GM19468 (cell line): ENCODE measurements around the gene HBS1L.
A peak's percentile ranks its signal among the peaks of the same experiment; 100 is the strongest.

Experiments
- ATAC-seq: cut with Tn5 transposase; IDR thresholded peaks from one replicate; pipeline ENCODE4 v1.9.1; 2021; ENCODE audit warnings: mild to moderate bottlenecking, moderate library complexity, moderate number of reproducible peaks; ENCODE audit not compliant: unreplicated experiment; ENCODE audit errors: extremely low read depth

HBS1L gene

DNA sequence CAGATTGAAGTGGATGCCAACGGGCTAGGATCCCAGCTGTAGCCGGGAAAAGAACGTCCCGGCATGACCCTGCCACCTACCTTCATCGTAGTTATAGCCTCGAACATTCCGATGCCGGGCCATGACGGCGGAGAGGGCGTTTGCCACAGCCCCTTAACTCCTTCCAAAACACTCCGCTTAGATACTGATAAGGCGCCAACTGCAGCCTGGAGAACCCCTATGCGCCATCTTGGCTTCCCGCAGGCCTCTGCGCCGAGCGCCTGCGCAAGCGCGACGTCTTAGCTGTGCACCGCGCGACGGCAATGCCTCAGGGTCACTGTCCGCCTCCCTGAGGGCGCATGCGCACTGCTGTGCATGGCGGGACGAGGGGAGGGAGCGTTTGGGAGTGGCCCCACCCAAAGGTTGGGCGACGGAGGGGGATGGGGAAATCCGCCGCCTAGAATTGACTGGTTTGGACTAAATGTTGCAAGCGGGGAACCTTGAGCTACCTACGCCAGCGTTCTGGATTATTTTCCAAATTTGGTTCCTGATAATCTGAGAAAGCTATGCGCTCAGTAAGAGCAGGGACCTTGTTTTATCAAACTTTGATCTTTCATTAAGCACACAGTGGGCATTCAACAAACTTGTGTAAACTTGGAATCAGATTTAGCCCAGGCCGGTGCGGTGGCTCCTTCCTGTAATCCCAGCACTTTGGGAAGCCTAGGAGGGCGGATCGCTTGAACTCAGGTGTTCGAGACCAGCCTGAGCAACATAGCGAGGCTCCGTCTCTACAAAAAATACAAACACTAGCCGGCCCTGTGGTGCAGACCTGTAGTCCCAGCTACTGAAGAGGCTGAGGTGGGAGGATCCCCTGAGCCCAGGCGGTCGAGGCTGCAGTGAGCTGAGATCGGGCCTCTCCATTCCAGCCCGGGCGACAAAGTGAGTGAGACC, at the start of gene HBS1L:
Gene HBS1L (minus strand): TSS at position 254 of the 930 bp plus-strand sequence. CDS start 131 bp downstream, at position 123.
- peak; percentile 97 for ATAC-seq

- no peak for ATAC-seq
These were observed 49.6 kb upstream of the HBS1L start for GRCh38 chr6:135104199-135104598.

- ATAC-seq = no peak
These were observed 47.6 kb upstream of the HBS1L start for GRCh38 chr6:135102191-135102590.

DNA sequence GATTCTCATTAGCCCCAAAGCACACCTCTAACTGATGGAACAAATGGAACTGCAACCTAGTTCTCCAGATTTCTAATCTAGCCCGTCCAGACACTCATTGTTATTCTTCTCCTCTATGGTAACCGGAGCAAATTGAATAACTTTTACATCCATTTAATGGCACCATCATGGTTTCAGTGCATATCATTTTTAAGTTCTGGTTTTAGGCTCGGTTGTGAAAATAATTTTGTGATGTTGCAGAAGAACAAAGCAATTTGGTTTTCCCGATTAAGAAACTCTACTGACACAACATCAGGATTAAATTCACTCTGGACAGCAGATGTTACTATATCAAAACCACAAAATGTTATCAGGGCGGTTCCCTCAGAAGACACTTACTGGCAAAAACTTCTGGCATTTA, 42.5 kb upstream of the HBS1L start:
- ATAC-seq = no peak

DNA sequence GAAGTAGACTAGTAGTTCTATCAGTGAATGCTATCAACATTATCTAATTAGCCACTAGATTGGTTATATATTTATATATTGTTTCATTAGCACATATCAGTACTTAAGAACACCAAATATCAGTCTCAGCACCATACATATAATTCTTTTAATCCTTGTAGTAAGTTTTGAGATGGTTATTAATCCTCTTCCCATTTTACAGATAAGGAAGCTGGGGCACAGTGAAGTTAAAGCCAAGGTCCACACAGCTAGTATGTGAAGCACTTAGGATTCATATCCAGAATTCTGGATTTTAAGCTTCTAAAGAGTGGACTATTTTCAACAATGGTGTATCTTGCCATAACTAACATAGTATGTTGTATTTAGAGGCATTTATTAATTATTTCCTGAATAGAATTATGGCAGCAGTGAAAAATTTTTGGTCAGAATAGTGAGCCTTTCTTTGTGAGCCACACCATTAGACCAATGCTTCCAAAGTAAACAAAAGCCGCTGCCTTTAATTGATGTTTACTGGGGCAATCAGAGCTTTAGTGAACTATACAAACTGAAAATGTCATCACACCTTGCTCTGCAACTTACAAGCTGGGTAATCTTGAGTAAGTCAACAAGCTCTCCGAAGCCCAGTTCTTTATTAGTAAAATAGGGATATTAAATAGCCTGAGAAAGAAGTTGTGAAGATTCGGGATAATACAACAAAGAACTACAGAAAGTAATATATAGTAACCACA, 41.9 kb upstream of the HBS1L start:
- no peak for ATAC-seq

- ATAC-seq = no peak
These were observed 41.1 kb upstream of the HBS1L start for GRCh38 chr6:135095716-135096115.

- no peak for ATAC-seq
These were observed 39.8 kb upstream of the HBS1L start for GRCh38 chr6:135094403-135094821.

DNA sequence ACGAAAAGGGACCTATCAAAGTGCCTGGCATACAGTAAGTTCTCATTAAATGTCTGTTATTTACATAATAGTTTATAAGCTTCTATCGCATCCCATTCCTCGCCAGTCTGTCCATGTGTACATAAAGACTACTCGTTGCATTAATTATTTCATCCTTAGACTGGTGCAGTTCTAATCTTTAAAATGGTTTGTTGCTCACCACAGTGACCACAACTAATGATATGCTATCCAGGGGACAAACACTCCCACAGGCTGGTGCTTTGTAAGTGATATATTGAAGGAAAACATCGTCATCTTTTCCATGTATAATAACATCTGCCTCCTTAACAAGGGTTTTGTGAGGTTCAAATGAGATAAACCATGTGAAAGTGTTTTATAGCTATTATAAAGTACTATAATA, 39.0 kb upstream of the HBS1L start:
- ATAC-seq = no peak

DNA sequence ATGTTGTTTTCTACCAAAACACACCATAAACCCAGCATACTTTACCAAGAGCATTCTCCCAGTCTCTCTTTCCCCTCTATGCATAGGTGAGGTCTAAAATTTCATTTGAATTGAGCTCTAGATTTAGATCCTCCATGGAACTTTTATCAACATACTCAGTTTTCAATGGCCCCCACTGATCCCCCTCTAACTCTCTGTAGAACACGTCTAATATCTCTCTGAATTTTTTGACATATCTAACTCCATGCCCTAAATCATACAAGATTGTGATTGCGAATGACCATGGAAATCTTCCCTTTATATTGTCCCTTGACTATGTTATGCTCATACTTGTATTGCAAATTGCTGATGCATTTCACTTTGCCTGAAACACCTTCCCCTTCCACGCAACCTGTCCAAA, 38.1 kb upstream of the HBS1L start:
- ATAC-seq = no peak

- no peak for ATAC-seq
These were observed 36.2 kb upstream of the HBS1L start for GRCh38 chr6:135090819-135091218.

DNA sequence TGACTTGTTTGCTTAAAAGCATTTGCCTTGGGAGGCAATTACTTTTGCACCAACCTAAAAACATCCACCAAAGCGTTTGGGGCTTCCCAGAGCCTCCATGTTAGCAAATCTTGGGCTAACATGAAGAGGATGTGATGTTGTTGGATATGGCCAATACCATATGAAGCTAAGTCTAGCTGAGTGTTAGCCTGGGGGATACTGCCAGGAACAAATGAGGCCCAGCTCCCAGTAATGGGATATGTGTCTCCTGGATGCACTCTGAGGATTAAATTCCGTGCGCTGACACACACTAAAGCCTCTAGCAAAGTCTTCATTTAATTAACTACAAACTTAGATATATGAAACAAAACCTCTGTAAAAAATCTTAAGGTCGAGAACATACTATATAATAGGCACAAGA, 35.3 kb upstream of the HBS1L start:
- no peak for ATAC-seq

DNA sequence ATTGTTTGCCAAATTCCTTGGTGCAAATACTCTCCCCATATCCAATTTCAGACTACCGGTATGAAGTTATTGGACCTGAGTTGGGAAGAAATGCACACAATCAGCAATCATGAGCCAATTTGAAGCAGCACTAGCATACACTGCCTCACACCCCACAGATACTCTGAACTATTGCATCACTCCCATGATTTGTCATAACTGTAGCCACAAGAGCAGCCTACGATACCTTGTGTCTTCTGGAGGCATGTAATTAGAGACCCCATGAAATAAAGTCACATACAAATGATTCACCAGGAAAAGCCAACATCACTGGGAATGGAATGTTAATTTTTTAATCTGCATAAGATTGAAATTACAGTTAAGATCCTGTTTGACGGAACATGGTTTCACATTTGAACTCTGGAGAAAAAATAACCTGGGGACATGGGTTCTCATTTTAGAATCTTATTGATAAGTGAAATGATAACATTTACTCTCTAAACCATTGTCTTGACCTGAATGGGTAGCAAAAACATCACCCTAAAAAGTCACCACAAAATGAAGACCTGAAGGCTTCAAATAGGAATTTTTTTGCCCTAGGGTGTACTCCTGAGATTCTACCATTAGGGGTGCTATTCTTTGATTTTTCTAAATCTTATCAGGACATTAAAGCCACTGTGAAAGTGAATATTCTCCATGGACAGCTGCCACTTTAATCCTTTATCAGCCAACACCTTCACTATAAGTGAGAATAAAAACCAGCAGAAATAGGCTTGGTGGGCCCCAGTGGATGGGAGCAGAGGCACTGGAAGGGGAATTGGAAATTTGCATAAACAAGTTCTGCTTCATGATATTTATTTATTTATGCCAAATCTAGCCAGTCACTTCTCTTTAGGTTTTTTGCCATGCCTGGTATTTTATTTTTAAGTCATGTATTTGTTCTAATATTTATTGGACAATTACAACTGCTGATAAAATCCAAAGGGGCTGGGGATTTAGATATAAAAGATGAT, 34.5 kb upstream of the HBS1L start:
- peak; percentile 35 for ATAC-seq

GRCh38 chr6:135088281-135088680, 33.7 kb upstream of the HBS1L start:
- no peak for ATAC-seq

DNA sequence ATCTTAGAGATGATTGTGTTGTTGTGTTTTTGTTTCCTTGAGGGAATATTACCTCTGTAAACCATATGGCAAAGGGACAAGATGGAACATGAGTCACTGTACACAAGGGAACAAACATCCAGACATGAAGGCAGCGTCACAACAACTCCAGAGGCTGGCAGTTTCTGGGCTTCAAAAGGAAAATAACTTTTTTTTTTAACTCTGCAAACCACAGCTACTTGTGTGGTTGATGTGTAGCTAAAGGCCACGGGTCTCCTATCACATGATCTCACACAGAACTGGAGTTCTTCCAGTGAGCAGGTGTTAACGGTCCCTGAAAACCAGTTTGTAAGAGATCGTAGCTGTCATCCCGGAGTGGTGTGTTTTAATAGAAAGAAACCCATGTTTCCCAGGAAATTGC, 33.2 kb upstream of the HBS1L start:
- ATAC-seq = peak; percentile 29

- ATAC-seq = no peak
These were observed 32.8 kb upstream of the HBS1L start for GRCh38 chr6:135087403-135087802.

DNA sequence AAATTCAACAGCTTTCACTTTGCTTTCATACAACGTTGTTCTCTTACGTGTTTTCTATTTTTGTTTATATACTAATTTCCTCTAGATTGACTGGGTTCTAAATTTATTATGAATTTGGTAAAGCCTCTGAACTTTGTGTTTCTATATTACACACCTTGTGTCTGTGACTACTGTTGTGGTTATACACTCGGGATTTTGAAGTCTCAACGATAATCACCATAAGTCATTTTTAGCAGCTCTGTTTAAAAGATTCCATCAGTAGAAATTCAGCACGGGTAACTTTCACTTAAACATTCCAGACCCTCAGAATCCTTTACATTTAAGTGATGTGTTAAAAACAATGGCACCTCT, 31.8 kb upstream of the HBS1L start:
- ATAC-seq = no peak

- ATAC-seq = no peak
These were observed 31.2 kb upstream of the HBS1L start for GRCh38 chr6:135085700-135086413.

- ATAC-seq = no peak
These were observed 30.3 kb upstream of the HBS1L start for GRCh38 chr6:135084916-135085269.

DNA sequence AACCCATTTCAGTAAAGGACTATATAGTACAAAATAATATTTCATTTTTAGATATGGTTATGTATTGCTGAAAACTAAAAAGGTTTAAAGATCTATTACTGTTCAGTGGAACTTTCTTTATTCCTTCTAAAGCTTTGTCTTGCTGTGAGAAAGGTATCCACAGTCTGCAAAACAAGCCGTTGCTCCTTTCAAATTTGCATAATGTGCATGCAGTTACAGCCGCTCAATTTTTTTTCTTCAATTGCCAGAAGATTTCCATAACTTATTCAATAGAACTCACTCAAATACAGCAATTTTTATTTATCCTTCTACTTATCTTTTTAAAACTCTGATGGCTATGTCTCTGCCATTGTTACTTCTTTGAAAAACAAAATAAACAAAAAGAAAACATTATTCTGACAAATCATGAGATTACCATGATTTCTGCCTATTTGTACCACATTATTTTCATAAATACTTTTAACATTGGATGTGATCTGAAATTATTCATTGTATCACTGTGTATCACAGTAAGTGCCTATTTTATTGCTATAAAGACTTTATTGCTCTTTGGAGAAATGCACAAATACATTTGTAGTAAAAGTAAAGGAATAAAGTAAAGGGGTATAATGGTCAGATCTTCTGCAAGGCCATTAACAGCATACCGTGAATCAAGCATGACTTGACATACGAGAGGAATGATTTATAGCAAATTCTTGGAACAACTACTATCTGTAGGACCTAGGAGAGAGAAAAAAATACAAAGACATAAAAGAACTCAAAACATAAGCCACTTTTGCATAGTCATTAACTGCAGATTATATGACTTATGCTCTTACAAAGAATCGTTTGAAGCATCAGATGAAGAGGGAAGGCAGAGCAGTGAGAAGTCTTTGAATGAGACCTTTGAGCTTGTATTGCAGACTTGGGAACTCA, 29.6 kb upstream of the HBS1L start:
- no peak for ATAC-seq
